Measurements from ENCODE around the gene TPX2.

Gene TPX2

GRCh38 chr20:31815408-31816188, 76.5 kb downstream of the TPX2 start:
- DNase-seq = peak; percentile 44

GRCh38 chr20:31816221-31816620, 77.1 kb downstream of the TPX2 start:
- no peak for DNase-seq

- DNase-seq = no peak
Observed at GRCh38 chr20:31817461-31817860, 78.4 kb downstream of the TPX2 start.

GRCh38 chr20:31818376-31818908, 79.4 kb downstream of the TPX2 start:
- DNase-seq = no peak

GRCh38 chr20:31819083-31819784, 80.1 kb downstream of the TPX2 start, which contains the start of gene MYLK2:
MYLK2 (plus strand) TSS chr20:31819356; CDS start chr20:31819581, 225 bp downstream.
- peak; percentile 86 for DNase-seq

GRCh38 chr20:31820228-31820627, 81.1 kb downstream of the TPX2 start:
- DNase-seq = no peak

DNA sequence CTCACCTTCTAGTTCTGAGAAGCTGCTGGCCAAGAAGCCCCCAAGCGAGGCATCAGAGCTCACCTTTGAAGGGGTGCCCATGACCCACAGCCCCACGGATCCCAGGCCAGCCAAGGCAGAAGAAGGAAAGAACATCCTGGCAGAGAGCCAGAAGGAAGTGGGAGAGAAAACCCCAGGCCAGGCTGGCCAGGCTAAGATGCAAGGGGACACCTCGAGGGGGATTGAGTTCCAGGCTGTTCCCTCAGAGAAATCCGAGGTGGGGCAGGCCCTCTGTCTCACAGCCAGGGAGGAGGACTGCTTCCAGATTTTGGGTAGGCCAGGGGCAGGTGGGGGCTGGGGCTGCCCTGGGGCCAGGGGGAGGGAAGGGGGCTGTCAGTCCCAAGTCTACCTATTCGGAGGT, 82.3 kb downstream of the TPX2 start:
- no peak for DNase-seq

GRCh38 chr20:31822421-31823330, 83.6 kb downstream of the TPX2 start:
- peak; percentile 92 for DNase-seq

DNA sequence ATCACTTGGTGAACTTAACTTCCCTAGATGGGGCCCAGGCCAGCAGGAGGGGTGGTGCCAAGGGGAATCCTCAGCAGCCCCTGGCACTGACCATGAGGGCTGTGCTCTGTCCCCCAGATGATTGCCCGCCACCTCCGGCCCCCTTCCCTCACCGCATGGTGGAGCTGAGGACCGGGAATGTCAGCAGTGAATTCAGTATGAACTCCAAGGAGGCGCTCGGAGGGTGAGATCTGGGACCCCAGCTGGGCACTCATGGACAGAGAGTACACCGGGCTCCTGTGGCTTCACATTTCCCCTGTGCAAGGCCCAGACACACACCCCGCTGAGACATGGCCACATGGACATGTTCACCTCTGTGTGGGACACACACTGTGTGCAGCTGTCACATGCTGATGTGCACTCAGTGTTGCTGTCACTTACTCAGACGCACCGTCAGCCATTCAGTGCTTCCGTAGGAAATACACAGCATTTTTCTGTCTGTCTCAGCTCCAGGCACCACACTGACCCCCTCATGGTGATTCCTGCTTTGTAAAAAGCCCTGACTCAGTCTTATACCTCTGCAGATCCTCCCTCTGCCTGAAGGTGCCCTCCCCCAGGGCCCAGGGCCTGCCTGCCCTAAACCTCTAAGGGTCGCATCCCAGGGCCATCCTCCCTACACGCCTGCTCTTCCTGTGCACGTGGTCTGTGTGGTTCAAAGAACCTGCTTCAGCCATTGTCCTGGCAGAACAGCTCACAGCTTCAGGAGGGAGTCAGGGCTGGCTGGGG, 84.5 kb downstream of the TPX2 start:
- no peak for DNase-seq

GRCh38 chr20:31824125-31824485, 85.0 kb downstream of the TPX2 start:
- no peak for DNase-seq

GRCh38 chr20:31824554-31825313, 85.6 kb downstream of the TPX2 start:
- DNase-seq = no peak

GRCh38 chr20:31826074-31826473, 87.0 kb downstream of the TPX2 start:
- DNase-seq = no peak

DNA sequence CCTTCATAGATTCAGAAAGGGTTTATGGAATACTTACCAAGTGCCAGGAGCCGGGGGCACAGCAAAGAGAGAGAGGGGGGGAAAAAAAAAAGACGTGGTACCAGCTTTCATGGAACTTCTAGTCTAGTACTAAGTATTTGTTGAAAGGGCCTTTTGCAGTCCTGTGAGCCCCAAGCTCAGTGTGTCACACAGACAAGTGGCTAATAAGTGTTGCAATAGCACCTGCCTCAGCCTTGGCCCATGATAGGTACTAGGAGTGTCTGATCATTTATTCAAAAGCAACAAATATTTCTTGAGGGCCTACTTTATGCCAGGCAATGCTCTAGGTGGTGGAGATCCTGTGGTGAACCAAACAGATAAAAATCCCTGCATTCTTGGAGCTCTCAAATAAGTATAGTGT, 88.0 kb downstream of the TPX2 start:
- DNase-seq = no peak

GRCh38 chr20:31828016-31828415, 88.9 kb downstream of the TPX2 start:
- DNase-seq = peak; percentile 6

DNA sequence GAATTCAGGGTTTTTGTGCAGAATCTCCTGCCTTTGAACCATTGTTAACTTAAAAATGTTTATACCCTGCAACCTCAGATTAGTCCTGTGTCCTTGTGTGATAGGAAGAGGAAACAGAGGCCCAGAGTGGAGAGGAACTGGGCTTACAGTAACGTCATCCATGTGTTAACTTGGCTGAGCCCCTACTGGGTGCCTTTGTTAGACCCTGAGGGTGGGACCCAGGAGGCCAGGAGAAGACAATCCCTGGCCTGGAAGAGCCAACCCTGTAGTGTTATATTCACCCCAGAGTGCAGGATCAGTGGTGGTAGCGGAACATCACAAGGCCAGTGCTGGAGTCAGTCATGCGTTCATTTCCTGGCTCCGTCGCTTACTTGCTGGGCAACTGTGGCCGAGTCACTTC, 90.6 kb downstream of the TPX2 start:
- DNase-seq = no peak

GRCh38 chr20:31830406-31830981, 91.4 kb downstream of the TPX2 start:
- no peak for DNase-seq

GRCh38 chr20:31831211-31831610, 92.1 kb downstream of the TPX2 start:
- no peak for DNase-seq

DNA sequence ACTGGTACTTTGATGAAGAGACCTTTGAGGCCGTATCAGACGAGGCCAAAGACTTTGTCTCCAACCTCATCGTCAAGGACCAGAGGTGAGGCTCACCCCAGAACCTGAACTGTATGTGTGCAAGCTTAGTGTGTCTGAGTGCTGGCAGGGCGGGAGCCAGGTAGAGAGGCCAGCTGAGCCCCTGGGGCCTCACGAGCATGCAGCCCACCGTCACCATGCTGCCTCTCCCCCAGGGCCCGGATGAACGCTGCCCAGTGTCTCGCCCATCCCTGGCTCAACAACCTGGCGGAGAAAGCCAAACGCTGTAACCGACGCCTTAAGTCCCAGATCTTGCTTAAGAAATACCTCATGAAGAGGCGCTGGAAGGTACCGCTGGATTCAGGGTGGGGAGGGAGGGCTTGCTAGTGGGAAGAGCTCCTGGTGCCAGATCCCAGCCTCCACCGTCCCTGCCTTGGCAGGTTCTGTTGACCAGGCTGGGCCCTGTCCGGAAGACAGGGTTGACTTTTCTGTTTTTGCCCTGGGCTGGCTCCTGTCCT, 92.7 kb downstream of the TPX2 start:
- no peak for DNase-seq

GRCh38 chr20:31833130-31833930, 94.2 kb downstream of the TPX2 start:
- DNase-seq = peak; percentile 77

Data from femur (tissue), 1 donor.